SU-DHL-6 (cell line): Measurements from ENCODE around the gene WDR82.

Experiments used
- EZH2phosphoT487 ChIP-seq: fragments of 200-600 bp; sonication (generic), shearing (Covaris generic); conservative IDR thresholded peaks from 2 replicates; pipeline ENCODE4 v1.6.1; 2018; ENCODE audit warnings: mild to moderate bottlenecking, antibody characterized with exemption, low read length, moderate library complexity, mixed read lengths
- TF ChIP-seq, protein P1 (sequence below): fragments of 200-600 bp; sonication (generic); IDR thresholded peaks from one replicate; pipeline ENCODE4 v1.5.1; 2017; ENCODE audit warnings: antibody characterized with exemption, mild to moderate bottlenecking, low read length, moderate library complexity; ENCODE audit not compliant: insufficient read depth, poor library complexity, severe bottlenecking

DNA sequence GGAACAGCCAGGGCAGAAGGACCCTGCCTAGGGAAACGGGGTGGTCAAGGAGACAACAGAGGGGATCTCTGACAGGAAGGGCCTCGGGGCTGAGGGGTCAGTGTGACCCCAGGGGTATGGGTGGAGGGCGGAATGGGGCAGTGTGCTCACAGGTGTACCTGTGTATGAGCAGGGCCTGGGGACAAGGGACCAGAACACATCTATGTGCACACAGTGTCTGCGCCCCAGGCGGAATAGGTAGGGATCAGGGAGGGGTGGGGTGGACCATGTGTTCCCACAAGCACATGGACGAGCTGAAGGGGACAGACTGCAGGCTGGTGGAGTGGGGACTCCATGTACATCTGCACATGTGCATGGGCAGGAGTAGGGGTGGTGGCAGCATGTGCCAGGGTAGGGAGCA lies 48.0 kb downstream of the WDR82 start:
- TF ChIP-seq, protein P1, sequence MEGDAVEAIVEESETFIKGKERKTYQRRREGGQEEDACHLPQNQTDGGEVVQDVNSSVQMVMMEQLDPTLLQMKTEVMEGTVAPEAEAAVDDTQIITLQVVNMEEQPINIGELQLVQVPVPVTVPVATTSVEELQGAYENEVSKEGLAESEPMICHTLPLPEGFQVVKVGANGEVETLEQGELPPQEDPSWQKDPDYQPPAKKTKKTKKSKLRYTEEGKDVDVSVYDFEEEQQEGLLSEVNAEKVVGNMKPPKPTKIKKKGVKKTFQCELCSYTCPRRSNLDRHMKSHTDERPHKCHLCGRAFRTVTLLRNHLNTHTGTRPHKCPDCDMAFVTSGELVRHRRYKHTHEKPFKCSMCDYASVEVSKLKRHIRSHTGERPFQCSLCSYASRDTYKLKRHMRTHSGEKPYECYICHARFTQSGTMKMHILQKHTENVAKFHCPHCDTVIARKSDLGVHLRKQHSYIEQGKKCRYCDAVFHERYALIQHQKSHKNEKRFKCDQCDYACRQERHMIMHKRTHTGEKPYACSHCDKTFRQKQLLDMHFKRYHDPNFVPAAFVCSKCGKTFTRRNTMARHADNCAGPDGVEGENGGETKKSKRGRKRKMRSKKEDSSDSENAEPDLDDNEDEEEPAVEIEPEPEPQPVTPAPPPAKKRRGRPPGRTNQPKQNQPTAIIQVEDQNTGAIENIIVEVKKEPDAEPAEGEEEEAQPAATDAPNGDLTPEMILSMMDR = no peak
- TF ChIP-seq EZH2phosphoT487 = no peak
